ENCODE data around the gene CCDC184.

The CCDC184 gene

DNA sequence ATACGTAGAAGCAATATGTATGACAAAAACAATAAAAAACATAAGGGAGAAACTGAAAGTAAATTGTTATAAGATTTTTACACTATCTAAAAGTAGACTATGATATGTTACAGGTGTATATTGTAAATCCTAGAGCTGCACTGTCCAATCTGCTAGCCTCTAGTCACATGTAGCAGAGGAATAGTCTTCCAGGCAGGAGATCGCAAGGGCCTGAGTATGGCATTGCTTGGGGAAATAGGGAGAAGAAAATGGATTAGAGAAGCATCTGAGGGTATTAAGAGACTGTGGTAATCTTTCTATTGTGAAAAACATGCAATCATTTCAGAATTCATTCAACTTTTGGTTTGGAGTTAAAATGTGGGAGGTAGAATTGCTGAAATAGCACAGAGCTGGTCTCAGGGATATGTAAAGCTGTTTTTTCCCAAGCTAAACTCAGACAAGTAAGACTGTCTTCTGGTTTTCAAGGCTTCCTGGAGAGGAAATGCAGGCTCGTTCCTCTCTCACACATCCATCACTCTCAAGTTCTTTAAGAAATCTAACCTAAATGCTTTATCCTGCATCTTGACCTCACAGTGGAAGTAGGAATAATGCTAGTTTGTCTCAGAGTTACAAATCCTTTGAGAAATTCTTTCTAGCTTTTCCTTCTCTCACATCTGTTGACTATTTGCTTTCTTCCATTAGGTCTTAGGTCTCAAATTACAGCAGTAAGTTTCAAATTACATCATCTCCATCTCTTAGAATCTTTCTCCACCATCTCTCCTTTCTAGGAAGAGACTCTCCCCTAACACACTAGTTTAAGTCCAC, 7.6 kb upstream of the CCDC184 start:
- DNase-seq (ENCODE audit: low read depth) = no peak
- TF ChIP-seq MYC (IDR thresholded peaks at IDR 0.05; ENCODE audit: low read depth, low read length) = no peak
- TF ChIP-seq, protein P1, sequence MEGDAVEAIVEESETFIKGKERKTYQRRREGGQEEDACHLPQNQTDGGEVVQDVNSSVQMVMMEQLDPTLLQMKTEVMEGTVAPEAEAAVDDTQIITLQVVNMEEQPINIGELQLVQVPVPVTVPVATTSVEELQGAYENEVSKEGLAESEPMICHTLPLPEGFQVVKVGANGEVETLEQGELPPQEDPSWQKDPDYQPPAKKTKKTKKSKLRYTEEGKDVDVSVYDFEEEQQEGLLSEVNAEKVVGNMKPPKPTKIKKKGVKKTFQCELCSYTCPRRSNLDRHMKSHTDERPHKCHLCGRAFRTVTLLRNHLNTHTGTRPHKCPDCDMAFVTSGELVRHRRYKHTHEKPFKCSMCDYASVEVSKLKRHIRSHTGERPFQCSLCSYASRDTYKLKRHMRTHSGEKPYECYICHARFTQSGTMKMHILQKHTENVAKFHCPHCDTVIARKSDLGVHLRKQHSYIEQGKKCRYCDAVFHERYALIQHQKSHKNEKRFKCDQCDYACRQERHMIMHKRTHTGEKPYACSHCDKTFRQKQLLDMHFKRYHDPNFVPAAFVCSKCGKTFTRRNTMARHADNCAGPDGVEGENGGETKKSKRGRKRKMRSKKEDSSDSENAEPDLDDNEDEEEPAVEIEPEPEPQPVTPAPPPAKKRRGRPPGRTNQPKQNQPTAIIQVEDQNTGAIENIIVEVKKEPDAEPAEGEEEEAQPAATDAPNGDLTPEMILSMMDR (IDR thresholded peaks at IDR 0.05; ENCODE audit: low read depth, low read length) = no peak
- TF ChIP-seq POLR2A (IDR thresholded peaks at IDR 0.05; ENCODE audit: extremely low read depth, insufficient read length) = no peak
- TF ChIP-seq, protein P2, sequence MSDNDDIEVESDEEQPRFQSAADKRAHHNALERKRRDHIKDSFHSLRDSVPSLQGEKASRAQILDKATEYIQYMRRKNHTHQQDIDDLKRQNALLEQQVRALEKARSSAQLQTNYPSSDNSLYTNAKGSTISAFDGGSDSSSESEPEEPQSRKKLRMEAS (IDR thresholded peaks at IDR 0.05; ENCODE audit: low read depth, low read length) = no peak
- no peak overlapping the region for H3K4me3 ChIP-seq (ENCODE audit: low read depth, low read length)

DNA sequence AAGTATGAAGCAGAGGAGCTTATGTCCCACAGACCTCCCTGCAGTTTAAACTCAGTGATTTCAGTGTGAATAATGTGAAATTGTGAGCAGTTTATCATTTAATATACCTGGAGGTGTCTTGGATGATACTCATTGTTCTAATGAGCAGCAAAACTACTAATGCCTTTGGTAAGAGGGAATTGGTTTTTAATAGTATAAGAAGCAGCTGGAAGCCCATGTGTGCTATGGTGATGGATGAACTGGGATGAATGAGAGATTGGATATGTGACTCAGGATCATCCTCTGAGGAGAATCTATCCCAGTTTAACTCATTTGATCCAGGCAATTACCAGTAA, 7.1 kb upstream of the CCDC184 start:
- TF ChIP-seq, protein P1 (IDR thresholded peaks at IDR 0.05; ENCODE audit: low read depth, low read length) = no peak
- TF ChIP-seq, protein P2 (IDR thresholded peaks at IDR 0.05; ENCODE audit: low read depth, low read length) = no peak
- TF ChIP-seq MYC (IDR thresholded peaks at IDR 0.05; ENCODE audit: low read depth, low read length) (no peak), POLR2A (IDR thresholded peaks at IDR 0.05; ENCODE audit: extremely low read depth, insufficient read length) (no peak)
- no peak overlapping the region for H3K4me3 ChIP-seq (ENCODE audit: low read depth, low read length)

DNA sequence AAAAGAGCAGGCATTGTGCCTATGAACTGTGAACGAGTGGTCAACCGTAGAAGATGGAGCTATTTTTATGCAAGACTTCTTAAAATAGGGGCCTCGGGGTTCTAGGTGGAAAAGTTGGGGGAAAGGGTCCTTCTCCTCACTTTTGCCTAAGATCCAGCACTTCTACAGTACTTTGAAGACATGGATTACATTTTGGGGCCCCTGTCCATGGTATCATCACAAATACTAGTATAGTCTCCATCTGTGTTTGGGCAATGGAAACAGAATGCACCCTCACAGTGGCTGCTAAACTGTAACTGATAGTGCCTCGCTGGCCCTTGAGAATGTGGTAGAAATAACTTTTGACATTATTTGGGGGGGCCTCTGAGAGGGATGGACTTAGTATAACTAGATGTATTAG, 5.5 kb upstream of the CCDC184 start:
- TF ChIP-seq POLR2A (IDR thresholded peaks at IDR 0.05; ENCODE audit: extremely low read depth, insufficient read length) = no peak
- no peak for TF ChIP-seq MYC (IDR thresholded peaks at IDR 0.05; ENCODE audit: low read depth, low read length)
- TF ChIP-seq, protein P1 (IDR thresholded peaks at IDR 0.05; ENCODE audit: low read depth, low read length) = no peak
- TF ChIP-seq, protein P2 (IDR thresholded peaks at IDR 0.05; ENCODE audit: low read depth, low read length) = no peak
- DNase-seq (ENCODE audit: low read depth) = no peak

More for the DNA sequence above, 7.1 kb upstream of the CCDC184 start:
- no peak for DNase-seq (ENCODE audit: low read depth)

DNA sequence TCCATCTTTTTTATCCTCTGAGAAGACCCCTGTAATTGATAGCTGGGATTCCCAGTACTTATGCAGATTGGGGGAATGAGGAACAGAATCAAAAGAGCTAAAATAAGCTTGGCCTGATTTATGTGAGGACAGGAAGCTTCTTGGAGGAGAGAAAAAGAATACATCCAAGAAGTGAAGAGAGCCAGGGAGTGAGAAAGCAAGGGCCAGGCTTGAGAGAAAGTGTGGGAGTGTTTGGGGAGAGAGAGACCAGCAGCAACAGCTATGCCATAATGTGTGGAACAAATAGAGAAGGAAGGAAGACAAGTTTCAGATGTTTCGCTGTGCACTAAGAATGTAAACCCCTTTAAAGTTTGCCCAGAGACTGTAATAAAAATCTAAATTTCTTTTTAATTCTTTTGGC, 4.0 kb upstream of the CCDC184 start:
- H3K4me3 ChIP-seq (ENCODE audit: low read depth, low read length) = no peak overlapping the region
- DNase-seq (ENCODE audit: low read depth) = no peak
- TF ChIP-seq, protein P2 (IDR thresholded peaks at IDR 0.05; ENCODE audit: low read depth, low read length) = no peak
- TF ChIP-seq MYC (IDR thresholded peaks at IDR 0.05; ENCODE audit: low read depth, low read length) = no peak
- no peak for TF ChIP-seq POLR2A (IDR thresholded peaks at IDR 0.05; ENCODE audit: extremely low read depth, insufficient read length)
- TF ChIP-seq, protein P1 (IDR thresholded peaks at IDR 0.05; ENCODE audit: low read depth, low read length) = no peak

More for the DNA sequence above, 5.5 kb upstream of the CCDC184 start:
- no peak overlapping the region for H3K4me3 ChIP-seq (ENCODE audit: low read depth, low read length)

DNA sequence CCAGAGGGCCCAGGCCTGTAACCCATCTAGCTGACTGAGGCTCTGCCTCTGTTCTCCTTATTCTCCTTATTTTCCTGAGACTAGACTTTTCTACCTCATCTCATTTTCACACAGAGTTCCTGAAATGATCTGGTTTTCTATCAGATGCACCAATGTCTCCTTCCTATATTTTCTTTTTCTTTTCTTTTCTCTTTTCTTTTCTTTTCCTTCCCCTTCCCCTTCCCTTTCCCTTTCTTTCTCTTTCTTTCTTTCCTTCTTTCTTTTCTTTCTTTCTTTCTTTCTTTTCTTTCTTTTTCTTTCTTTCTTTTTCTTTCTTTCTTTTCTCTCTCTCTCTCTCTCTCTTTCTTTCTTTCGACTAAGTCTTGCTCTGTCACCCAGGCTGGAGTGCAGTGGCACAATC, 3.0 kb upstream of the CCDC184 start:
- TF ChIP-seq, protein P2 (IDR thresholded peaks at IDR 0.05; ENCODE audit: low read depth, low read length) = no peak
- no peak for TF ChIP-seq POLR2A (IDR thresholded peaks at IDR 0.05; ENCODE audit: extremely low read depth, insufficient read length)
- TF ChIP-seq, protein P1 (IDR thresholded peaks at IDR 0.05; ENCODE audit: low read depth, low read length) = no peak
- TF ChIP-seq MYC (IDR thresholded peaks at IDR 0.05; ENCODE audit: low read depth, low read length) = no peak
- no peak for DNase-seq (ENCODE audit: low read depth)
- no peak overlapping the region for H3K4me3 ChIP-seq (ENCODE audit: low read depth, low read length)
